WI38 (cell line): ENCODE measurements around the gene TGFBR1.
"Not testable (repeated sequence)": the region's sequence is repeated elsewhere in the genome, so short reads cannot be mapped to it uniquely, and the experiment has no call there.

ENCODE experiments used
- H3K4me3 ChIP-seq: 2 replicates; pipeline ENCODE4 v1.5.1; 2011; ENCODE audit warnings: low read depth, mild to moderate bottlenecking, control low read depth, low read length
- TF ChIP-seq, protein P1 (sequence below): IDR thresholded peaks from 2 replicates; pipeline ENCODE4 v1.5.1; 2012; ENCODE audit warnings: low read depth, mild to moderate bottlenecking, control low read depth, low read length

Gene TGFBR1

GRCh38 chr9:99190597-99191283 is 85.8 kb downstream of the TGFBR1 start:
- TF ChIP-seq, protein P1, sequence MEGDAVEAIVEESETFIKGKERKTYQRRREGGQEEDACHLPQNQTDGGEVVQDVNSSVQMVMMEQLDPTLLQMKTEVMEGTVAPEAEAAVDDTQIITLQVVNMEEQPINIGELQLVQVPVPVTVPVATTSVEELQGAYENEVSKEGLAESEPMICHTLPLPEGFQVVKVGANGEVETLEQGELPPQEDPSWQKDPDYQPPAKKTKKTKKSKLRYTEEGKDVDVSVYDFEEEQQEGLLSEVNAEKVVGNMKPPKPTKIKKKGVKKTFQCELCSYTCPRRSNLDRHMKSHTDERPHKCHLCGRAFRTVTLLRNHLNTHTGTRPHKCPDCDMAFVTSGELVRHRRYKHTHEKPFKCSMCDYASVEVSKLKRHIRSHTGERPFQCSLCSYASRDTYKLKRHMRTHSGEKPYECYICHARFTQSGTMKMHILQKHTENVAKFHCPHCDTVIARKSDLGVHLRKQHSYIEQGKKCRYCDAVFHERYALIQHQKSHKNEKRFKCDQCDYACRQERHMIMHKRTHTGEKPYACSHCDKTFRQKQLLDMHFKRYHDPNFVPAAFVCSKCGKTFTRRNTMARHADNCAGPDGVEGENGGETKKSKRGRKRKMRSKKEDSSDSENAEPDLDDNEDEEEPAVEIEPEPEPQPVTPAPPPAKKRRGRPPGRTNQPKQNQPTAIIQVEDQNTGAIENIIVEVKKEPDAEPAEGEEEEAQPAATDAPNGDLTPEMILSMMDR = no peak
- no peak overlapping the region for H3K4me3 ChIP-seq

- TF ChIP-seq, protein P1 = no peak
- H3K4me3 ChIP-seq = no peak overlapping the region
Observed at GRCh38 chr9:99192786-99193465, 88.0 kb downstream of the TGFBR1 start.

DNA sequence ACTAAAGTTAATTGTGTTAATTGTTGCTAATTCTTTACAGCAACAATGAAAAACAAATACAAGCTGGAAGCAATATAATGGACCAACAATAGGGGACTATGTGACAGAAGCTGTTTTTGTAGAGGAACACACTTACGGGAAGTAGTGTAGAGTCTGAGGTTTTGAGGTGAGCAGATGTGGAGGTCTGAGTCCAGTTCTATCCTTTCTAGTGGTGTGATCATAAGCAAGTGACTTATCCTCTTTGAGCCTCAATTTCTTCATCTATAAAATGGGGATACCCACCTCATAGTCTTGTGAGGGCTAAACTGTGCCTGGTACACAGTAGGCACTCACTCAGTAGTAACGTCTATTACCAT is 88.5 kb downstream of the TGFBR1 start:
- H3K4me3 ChIP-seq = no peak overlapping the region
- TF ChIP-seq, protein P1 = no peak

DNA sequence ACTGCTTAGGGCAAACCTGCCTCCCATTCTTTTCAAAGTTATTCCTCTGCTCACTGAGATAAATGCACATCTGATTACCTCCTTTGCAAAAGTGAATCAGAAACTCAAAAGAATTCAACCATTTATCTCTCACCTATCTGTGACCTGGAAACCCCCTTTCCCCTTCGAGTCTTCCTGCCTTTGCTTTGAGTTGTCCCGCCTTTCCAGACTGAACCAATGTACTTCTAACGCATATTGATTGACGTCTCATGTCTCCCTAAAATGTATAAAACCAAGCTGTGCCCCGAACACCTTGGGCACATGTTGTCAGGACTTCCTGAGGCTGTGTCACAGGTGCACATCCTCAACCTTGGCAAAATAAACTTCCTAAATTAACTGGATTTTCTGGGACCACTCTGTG is 91.6 kb downstream of the TGFBR1 start:
- not testable (repeated sequence) for H3K4me3 ChIP-seq

- H3K4me3 ChIP-seq = no peak overlapping the region
- TF ChIP-seq, protein P1 = no peak
Observed at GRCh38 chr9:99197124-99197630, 92.3 kb downstream of the TGFBR1 start.

GRCh38 chr9:99197987-99198386 is 93.1 kb downstream of the TGFBR1 start:
- TF ChIP-seq, protein P1 = no peak
- H3K4me3 ChIP-seq = no peak overlapping the region

GRCh38 chr9:99199938-99200539 is 95.1 kb downstream of the TGFBR1 start:
- TF ChIP-seq, protein P1 = no peak
- H3K4me3 ChIP-seq = no peak overlapping the region
